HG02610 (cell line): ENCODE measurements around the gene WFDC6.

Experiments
- ATAC-seq: cut with Tn5 transposase; IDR thresholded peaks from one replicate; pipeline ENCODE4 v1.9.1; 2021; ENCODE audit warnings: mild to moderate bottlenecking, moderate library complexity; ENCODE audit not compliant: unreplicated experiment

The WFDC6 gene

GRCh38 chr20:45518282-45518681 is 21.0 kb downstream of the WFDC6 start:
- ATAC-seq = no peak

GRCh38 chr20:45515147-45515913 is 24.0 kb downstream of the WFDC6 start, which contains the start of gene SPINT3:
TSS of gene SPINT3 (minus strand) at chr20:45515622. CDS start at chr20:45515608, 14 bp downstream.
- ATAC-seq = no peak

GRCh38 chr20:45510242-45510862 is 28.9 kb downstream of the WFDC6 start:
- ATAC-seq = no peak

GRCh38 chr20:45509091-45509490 is 30.2 kb downstream of the WFDC6 start:
- ATAC-seq = no peak

DNA sequence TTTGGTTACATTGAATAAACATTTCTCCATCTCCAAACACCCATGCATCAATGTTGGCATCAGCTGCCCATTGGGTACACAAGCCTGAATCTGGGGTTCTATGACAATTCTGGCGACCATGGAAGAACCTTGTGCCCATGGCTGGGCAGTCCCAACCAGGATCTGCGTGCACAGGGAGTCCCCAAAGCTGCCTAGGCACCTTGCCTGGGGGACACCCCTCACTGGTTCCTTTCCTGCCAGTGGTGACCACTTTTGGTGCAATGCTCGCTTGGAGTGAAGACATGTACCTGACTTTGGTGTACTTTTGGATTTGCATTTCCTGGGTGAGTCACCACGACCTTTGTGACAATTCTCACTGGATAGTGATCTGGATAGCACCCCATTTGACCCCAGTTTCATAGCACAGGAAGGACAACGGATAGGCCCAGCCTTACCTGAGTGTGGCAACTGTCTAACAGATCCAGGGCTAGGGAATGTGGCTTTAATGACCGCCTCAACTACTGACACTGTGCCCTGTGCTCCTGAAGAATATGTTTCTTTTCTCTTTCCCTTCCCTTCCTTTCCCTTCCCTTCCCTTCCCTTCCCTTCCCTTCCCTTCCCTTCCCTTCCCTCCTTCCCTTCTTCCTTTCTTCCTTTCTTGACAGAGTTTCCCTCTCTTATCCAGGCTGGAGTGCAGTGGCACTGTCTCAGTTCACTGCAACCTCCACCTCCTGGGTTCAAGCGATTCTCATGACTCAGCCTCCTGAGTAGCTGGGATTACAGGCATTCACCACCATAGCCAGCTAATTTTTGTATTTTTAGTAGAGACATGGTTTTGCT is 31.0 kb downstream of the WFDC6 start:
- ATAC-seq = no peak

DNA sequence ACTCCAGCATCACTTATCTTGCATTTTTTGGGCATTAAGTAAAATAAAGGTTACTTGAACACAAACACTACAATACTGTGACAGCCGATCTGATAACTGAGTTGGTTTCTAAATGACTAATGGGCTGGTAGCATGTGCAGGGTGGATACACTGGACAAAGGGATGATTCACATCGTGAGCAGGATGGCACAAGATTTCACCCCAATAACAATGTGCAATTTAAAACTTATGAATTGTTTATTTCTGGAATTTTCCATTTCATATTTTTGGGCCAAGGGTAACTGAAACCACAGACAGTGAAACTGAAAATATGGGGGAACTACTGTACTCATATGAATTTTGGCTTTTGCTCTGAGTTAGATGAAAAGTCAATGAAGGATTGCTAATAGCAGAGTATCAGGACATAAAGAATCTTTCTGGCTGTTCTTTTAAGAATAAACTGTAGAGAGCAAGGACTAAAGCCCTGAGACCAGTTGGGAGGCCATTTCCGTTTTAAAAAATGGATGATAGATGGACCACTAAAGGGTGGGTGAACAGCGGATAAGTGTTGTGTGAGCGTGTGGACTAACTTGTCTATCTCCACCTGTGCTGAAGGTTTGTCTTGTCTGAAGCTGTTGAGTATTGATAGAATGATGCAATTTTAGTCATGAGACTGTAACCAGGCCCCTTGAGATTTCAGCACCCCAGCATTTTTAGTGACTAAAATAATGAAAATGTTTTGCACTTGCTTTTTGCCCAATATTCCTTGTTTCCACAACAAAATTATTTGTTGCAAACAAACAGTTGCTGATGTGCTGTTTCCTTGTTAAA is 32.1 kb downstream of the WFDC6 start:
- ATAC-seq = no peak

DNA sequence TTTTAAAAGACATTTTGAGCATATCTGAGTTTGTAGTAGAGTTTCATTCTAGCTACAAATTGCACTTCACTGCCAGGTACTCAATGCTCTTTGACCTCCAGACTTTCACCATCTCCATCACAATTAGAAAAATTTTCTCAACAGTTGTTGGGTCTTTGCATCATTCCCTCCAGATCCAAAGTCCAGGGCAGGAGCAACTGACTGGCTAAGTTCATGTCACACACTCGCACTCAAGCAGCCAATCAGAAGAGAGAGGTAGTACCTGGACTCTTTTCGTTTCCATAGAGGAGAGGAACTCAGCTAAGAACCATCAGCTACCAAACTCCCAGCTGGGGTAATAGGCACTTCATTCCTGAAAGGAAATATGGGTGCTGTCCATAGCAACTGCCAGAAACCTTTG is 32.9 kb downstream of the WFDC6 start:
- ATAC-seq = no peak

- no peak for ATAC-seq
These were observed 35.9 kb downstream of the WFDC6 start for GRCh38 chr20:45503403-45503802.

- ATAC-seq = no peak
These were observed 36.7 kb downstream of the WFDC6 start for GRCh38 chr20:45502561-45502960.

- ATAC-seq = no peak
These were observed 37.7 kb downstream of the WFDC6 start for GRCh38 chr20:45501600-45501999.

DNA sequence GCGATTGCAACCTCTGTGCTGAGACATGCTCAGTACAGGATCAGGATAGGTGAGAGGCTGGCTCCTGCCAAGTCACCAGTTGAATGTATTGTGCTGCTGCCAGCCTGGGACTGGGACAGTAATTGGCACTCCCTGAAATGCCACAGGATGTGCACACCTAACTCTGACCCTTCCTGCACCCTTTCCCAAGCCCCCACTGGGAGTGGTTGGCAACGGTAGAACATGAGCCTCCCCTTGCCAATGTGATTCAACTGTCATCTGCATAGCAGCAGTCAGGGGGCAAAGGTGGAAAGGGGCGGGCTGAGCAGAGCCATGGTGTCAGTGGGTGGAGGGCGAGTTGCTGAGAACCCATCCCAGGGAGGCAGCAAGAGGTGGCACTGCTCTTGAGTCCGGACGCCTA is 39.3 kb downstream of the WFDC6 start:
- ATAC-seq = no peak

DNA sequence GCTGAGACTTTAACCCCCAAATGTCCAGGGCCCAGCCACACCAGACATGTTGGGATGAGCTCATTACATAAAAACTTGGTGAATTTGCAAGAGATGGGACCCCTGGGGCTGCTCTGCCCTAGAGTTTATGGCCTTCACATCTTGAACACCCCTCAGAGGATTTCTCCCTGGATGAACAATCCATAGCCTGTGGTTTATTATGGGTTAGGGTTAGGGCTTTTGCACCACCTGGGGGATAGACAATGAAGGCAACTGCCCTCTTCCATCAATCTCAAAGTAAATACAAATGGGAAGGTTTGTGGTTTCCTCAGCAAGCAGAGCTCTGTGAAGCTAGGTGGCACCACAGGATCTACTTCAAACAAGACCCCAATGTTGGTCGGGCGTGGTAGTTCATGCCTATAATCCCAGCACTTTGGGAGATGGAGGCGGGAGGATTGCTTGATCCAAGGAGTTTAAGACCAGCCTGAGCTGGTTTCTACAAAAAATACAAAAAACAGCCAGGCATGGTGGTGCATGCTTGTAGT is 41.2 kb downstream of the WFDC6 start:
- no peak for ATAC-seq

- ATAC-seq = no peak
These were observed 43.1 kb downstream of the WFDC6 start for GRCh38 chr20:45496166-45496565.

GRCh38 chr20:45495501-45495941 is 43.8 kb downstream of the WFDC6 start:
- ATAC-seq = no peak

DNA sequence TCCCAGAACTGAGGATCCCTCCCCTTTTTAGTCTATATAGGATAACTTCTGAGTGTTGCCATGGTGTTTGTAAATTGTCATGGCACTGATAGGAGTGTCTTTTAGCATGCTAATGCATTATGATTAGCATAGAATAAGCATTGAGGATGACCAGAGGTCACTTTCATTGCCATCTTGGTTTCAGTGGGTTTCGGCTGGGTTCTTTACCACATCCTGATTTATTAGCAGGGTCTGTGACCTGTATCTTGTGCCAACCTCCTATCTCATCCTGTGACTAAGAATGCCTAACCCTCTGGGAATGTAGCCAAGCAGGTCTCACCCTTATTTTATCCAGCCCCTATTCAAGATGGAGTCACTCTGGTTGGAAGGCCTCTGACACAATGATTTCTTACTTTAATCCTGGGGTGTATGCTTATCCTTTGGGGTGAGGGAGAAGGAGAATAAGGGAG is 50.2 kb downstream of the WFDC6 start:
- ATAC-seq = no peak

GRCh38 chr20:45487231-45487635 is 52.0 kb downstream of the WFDC6 start:
- no peak for ATAC-seq

- no peak for ATAC-seq
These were observed 53.9 kb downstream of the WFDC6 start for GRCh38 chr20:45485388-45485787.

- ATAC-seq = no peak
These were observed 54.6 kb downstream of the WFDC6 start for GRCh38 chr20:45484676-45485075.
